ENCODE data around the gene NNMT.
"Not testable (repeated sequence)": the region's sequence is repeated elsewhere in the genome, so short reads cannot be mapped to it uniquely, and the experiment has no call there.

NNMT gene

DNA sequence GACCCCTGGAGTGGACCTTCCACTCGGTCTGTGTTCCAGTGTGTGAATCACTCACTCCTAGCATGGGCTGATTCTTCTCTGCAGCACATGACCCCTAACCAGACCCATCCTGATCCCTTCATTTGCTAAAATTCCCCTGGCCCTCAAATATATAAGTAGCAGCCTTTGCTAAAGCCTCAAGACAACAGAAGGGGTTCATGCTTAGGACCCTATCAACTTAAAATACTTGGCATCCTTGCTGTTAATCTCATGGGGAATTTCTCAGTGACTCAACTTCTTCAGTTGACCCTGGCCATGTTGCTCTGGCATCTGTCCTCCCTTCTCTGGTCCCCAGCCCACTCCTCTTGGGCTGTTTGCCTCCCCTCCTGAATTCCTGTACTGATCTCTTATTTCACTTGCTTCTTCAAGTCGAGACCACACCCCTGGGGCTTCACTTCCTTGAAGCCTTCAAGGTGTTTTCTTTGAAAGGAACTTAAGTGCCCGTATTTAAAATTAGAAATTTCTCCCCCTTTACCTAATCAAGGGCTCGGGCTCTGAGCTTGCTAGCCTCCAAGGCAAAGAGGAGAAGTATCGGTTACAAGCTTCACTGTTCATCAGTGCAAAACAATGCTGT lies 23.6 kb downstream of the NNMT start:
- H3K4me3 ChIP-seq (ENCODE audit: low read length): no peak overlapping the region
- TF ChIP-seq ZNF274 (IDR thresholded peaks at IDR 0.05; ENCODE audit: low read depth, low read length): no peak

DNA sequence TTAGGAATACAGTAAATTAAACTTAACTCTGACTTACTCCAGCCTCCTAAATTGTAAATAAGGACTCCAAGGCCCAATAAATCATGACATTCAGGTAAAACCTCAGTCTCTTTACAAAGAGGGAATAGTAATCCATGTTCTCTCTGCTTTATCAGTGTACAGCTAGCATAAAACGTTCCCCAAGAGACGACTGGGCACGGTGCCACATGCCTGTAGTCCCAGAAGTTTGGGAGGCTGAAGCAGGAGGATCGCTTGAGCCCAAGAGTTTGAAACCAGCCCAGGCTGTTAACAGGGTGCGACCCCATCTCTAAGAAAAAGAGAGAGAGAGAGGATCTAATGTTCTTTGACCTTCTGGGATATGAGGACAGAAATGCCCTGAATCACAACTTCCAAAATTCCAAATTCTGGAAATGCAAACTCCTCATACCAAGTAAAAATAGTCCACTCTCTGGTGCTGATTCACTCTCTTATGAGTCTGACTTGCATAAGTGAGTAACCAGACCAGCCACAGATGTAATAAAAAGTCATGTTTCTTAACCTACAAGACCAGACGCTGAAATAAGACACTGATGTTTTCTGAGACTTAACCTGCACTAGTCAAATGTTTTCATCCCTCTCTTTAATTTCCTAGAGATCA lies 25.5 kb downstream of the NNMT start:
- H3K4me3 ChIP-seq (ENCODE audit: low read length): no peak overlapping the region
- no peak for TF ChIP-seq ZNF274 (IDR thresholded peaks at IDR 0.05; ENCODE audit: low read depth, low read length)

DNA sequence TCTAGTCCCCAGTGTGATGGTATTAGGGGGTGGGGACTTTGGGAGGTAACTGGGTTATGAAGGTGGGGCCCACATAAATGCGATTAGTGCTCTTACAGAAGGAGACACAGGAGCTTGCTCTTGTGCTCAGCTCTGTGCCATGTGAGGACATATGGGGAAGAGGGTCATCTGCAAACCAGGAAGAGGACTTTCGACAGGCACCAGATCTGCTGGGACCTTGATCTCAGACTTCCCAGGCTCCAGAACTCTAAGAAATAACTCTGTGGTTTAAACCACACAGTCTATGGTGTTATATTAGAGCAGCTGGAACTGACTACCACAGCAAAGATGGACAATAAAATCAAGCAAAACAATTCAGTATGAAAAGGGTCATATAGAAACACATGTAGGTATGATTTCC lies 26.7 kb downstream of the NNMT start:
- H3K4me3 ChIP-seq (ENCODE audit: low read length): no peak overlapping the region
- no peak for TF ChIP-seq ZNF274 (IDR thresholded peaks at IDR 0.05; ENCODE audit: low read depth, low read length)

DNA sequence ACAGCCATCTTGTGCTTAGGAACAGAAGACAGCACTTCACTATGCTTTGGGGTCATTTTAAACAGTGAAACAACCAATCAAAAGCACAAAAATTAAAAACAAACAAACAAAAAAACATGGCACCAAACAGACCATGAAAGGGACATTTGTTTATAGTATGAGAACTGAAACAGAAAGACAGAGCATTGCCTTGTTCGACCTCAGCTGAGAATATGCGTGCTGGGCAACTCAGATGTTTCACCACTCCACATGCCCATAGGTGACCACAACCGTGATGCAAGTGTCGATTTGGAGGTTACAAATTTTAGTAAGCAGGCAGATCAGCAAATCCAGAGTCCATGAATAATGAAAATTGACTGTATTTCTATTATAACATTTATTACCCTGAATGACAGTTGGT lies 30.0 kb downstream of the NNMT start:
- H3K4me3 ChIP-seq (ENCODE audit: low read length): no peak overlapping the region
- no peak for TF ChIP-seq ZNF274 (IDR thresholded peaks at IDR 0.05; ENCODE audit: low read depth, low read length)

DNA sequence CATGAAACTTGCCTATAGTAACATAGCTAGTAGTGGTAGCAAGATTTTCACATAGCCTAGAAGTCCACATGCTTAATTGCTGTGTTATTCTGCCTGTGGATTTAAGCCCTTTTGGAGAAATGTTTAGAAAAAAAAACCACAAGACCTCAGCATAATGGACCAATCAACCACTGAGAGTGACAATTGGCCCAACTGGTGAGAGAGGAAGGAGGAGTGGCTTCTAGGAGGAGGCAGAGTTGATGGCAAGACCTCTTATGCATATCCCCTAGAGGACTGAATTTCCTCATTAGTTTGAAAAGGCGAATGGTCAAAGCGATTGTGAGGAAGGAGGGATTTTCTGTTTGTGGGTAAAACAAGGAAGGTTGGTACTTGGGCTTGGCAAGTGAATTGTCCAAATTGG lies 30.6 kb downstream of the NNMT start:
- no peak for TF ChIP-seq ZNF274 (IDR thresholded peaks at IDR 0.05; ENCODE audit: low read depth, low read length)
- H3K4me3 ChIP-seq (ENCODE audit: low read length): no peak overlapping the region

DNA sequence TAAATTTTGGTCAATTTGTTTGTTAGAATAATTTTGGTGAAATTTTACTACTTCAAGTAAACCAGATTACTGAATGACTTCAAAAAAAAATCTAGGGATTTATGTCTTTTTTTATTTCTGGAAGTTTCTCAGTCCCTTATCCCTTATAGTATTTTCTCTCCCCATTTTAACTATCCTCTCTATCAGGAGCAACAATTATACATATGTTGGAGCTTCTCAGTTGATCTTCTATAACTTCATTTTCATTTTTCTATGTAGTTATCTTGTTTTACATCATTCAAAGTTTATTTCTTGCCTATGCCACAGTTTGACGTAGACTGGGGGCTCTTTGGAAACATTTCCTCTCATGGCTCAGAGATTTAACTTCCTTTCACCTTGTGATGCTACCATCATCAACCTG lies 34.2 kb downstream of the NNMT start:
- no peak overlapping the region for H3K4me3 ChIP-seq (ENCODE audit: low read length)
- TF ChIP-seq ZNF274 (IDR thresholded peaks at IDR 0.05; ENCODE audit: low read depth, low read length): no peak

DNA sequence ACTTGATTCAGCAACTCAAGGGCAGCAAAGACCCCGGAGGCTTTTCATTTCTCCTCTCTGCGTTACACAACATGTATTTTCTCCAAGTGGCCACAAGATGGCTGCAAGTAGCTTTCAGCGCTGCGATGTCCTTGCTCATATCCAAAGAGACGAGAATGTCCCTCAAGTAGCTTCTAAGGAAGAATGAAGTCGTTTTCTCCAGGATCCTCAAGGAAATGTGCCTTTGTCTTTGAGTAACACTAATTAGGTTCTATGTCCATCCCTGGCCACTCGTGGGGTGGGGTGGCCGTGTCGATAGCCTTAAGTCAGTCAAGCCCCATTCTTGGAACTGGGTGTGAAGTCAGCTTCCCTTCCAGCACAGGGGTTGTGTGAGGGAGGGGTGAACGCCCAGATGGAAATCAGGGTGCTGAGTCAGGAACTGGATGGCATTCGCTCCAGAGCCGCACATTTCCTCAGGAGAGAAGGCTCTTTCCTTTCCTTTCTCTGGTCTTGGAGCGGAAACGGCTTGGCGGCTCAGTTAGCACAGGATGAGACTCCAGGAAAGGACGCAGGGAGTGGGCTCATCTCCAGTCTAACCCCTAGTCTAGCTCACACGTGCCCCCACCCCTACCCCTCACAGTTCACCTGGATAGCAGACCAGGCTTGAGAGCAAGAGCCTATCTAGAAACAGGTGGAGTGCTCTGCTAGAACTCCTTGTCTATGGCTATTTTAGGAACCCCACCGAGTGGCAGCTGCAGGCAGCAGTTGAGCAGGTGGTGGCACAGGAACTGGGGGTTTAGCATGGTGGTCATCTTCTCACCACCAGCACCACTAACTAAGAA lies 44.3 kb downstream of the NNMT start:
- TF ChIP-seq ZNF274 (IDR thresholded peaks at IDR 0.05; ENCODE audit: low read depth, low read length): no peak
- no peak overlapping the region for H3K4me3 ChIP-seq (ENCODE audit: low read length)

DNA sequence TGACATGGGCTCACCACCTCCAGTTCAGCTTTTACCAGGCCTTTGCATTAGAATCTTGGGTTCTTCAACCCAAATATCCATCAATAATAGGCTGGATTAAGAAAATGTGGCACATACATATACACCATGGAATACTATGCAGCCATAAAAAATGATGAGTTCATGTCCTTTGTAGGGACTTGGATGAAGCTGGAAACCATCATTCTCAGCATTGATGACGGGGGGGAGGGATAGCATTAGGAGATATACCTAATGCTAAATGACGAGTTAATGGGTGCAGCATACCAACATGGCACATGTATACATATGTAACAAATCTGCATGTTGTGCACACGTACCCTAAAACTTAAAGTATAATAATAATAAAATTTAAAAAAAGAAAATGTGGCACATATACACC lies 45.5 kb downstream of the NNMT start:
- H3K4me3 ChIP-seq (ENCODE audit: low read length): not testable (repeated sequence)

DNA sequence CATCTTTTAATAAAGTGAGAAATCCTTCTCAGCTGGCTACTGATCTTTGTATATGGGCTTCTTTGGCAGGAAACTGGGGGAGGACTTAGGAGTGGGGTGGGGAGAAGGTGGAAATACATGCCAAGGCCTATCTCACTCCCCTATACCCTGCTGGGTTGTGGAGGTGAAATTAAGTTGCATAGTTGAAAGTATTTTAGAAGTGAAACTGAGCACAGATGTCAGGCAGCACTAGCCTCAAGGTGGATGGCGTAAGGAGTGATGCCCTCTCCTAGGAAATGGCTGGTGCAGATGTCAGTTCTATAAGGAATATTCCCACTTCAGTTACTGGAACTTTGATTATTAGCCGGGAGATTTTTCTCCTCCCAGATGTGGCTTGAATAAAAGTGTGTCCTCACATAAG lies 46.3 kb downstream of the NNMT start:
- no peak overlapping the region for H3K4me3 ChIP-seq (ENCODE audit: low read length)
- no peak for TF ChIP-seq ZNF274 (IDR thresholded peaks at IDR 0.05; ENCODE audit: low read depth, low read length)

DNA sequence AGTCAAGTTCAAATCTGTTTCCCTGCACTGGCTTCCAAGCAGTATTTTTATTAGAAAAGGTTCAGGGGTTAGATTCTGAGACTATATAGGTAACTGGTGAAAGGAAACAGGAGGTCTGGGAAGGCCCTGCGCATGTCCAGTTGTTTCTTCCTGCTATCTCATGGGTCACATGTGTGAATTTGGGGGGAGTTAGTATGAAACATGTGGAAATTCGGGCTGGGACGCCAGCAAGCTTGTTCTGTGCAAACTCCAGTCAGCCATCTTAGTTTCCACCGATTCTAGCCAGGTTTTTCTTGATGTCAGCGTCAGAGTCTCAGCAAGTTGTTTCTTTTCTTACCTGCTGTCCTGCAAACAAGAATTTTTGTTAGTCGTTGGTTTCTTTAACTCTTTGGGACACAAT lies 46.8 kb downstream of the NNMT start:
- TF ChIP-seq ZNF274 (IDR thresholded peaks at IDR 0.05; ENCODE audit: low read depth, low read length): no peak
- no peak overlapping the region for H3K4me3 ChIP-seq (ENCODE audit: low read length)

DNA sequence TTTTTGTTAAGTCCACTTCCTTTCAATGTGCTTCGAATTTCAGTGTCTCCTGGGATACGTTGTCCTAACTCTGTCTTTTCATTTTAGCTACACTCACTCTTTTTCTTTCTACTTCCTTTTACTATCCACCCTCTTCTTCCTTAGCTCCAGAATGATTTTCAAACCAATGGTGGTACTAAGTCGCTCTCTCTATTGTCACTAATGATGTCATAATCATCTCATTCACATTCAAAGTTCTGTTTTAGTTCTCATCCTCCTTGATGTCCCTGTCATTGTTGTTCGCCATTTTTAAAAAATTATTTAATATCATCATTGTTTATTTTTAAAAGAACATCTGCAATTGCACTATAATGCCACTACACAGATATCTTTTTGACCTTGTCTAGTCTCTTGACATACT lies 47.3 kb downstream of the NNMT start:
- no peak for TF ChIP-seq ZNF274 (IDR thresholded peaks at IDR 0.05; ENCODE audit: low read depth, low read length)
- H3K4me3 ChIP-seq (ENCODE audit: low read length): no peak overlapping the region

DNA sequence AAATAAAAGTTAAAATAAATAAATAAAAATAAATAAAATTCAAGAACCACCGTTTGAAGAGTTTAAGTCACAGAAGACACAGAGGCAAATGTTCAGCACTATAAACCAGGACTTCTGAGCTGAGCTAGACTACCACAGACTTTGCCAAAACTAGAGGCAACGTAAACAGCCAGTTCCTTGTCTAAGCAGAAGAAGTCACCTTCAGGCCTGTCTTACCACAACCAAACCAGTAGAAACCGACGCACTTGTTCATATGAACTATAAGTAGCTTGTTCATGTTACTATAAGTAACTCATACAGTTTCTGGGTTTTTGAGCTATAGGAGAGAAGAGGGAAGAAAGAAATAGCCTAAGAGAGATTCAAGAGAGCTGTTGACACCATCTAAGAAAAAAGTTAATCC lies 48.3 kb downstream of the NNMT start:
- no peak for TF ChIP-seq ZNF274 (IDR thresholded peaks at IDR 0.05; ENCODE audit: low read depth, low read length)
- no peak overlapping the region for H3K4me3 ChIP-seq (ENCODE audit: low read length)

DNA sequence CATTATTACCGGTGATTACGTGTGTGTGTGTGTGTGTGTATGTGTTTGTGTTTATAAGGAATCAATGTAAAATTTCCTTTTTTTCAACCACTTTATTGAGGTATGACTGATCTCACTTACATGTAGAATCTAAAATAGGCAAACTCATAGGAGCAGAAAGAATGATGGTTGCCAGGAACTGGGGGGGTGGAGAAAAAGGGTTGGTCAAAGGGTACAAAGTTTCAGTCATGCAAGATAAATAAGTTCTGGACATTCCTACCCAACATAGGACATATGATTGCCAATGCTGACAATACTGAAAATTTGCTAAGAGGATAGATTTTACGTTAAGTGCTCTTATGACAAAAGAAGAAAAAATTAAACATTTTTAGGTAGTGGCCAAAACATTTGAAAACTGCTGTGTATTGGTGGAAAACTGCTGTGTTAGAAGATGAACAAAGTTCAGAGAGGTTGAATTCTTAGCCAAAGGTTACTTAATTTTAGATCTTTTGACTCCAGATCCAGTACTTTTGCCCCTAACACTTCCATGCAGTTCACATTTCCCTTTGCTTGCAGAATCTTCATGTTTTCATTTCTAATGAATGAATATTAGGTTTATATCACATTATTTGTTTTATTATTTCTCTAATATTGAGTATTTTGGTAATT lies 49.5 kb downstream of the NNMT start:
- H3K4me3 ChIP-seq (ENCODE audit: low read length): no peak overlapping the region
- TF ChIP-seq ZNF274 (IDR thresholded peaks at IDR 0.05; ENCODE audit: low read depth, low read length): no peak

DNA sequence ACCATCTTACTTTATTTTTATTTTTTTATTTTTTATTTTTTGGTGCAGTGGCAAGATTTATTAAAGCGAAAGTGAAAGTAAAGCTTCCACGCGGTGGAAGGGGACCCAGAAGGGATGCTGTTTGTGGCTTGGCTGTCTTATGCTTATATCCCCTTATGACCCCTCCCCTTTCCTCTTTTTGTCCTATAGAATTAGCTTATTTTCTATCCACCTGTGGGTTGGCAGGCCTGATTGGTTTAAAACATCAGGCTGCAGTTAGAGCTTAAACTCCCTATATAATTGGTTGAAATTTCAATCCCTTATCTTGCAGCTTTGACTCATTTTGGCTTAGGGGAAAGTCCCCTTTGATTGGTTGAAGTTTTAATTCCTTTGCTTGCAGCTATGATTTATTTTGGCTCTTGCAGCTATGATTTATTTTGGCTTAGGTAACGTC lies 50.5 kb downstream of the NNMT start:
- TF ChIP-seq ZNF274 (IDR thresholded peaks at IDR 0.05; ENCODE audit: low read depth, low read length): no peak
- H3K4me3 ChIP-seq (ENCODE audit: low read length): no peak overlapping the region
